Measurements from ENCODE around the gene SRPX2.

SRPX2 gene

DNA sequence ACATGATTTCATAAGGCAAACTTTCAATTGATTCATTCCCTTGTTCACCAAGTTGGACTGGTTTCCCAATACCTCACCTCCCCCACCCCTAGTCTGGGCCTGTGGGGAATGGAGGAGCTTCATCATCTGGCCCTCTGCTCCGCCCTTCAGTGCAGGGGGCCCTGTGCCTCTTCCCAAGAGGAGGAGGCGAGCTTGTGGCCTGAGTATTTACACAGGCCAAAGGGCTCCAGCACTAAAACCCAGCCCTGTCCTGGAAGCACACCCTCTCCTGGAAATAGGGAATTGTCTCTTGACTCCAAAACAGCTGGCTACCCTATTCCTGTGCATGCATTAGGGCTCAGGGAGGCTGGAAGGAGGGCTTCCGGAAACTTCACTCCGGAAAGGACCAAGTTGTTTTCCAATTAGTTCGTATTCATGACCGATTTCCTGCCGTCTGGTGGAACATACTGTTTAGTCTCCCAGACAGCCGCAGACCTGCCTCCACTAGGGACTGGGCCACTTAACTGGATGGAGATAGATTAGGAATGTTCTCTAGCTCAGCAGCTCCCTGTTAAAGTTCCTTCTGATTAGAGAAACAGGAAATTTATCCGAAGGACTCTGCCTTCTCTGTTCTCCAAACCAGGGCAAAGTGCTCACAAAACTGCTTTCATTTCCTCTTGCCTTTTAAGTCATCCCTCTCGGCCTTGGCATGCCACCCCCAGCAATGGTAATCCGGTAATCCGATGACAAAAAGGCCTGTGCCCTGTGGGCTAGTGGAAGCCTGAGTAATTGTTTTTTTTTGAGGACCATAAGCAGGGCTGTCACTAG is 5.8 kb downstream of the SRPX2 start:
- peak; percentile 20 for DNase-seq (ENCODE audit: low spot score)

DNA sequence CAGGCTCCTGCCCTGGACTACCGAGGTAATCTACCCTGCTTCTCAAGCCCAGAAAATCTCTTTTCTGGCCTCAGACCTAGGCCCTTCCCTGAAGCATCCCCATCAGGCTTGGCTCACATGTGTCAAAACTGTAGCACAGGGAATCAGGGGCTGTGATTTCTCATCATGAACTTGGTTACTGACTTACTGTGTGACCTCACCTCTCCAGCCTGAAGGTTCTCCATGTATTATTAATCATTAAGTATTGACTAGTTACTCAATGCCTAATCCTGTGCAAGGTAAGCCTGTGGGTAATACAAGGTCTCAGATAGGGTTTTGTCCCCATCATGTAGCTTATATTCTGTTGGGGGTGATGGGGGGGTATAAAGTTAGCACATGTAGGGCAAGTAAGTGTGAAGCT is 6.8 kb downstream of the SRPX2 start:
- DNase-seq (ENCODE audit: low spot score), result no peak

DNA sequence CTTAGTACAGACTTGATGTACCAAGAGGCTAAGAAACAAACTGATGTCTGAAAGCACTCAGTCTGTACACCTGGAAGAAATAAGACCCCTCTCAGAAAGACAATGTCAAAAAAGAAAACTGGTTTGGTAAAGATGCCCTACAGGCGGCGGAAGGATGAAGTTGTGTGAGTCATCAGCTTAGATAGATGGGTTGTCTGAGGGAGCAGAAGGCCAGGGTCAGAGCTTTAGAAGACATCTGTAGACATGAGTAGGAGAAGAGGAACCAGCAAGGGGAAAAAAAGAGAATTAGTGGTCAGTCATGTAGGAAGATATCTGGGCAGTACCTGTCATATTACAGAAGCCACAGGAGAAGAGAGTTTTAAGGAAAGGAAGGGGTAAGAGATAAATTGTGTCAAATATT is 8.3 kb downstream of the SRPX2 start:
- DNase-seq (ENCODE audit: low spot score), result no peak

DNA sequence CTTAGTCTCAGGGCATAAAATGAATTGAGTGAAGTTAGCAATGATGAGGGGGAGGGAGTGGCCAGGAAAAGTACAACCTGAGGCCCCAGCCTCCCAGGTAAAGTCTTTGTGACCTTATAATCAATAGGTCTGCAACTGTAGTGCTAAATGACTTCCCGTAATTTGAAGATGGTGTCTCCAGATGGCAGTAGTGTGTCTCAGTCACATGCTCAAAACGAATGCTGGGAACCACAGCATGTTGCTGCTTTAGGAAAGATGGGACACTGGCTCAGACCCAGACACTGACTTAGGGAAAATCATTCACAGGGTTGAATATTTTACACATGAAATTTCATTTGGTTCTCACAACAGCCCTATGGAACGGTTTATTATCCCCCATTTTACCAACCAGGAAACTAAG is 10.3 kb downstream of the SRPX2 start:
- peak; percentile 29 for DNase-seq (ENCODE audit: low spot score)

DNA sequence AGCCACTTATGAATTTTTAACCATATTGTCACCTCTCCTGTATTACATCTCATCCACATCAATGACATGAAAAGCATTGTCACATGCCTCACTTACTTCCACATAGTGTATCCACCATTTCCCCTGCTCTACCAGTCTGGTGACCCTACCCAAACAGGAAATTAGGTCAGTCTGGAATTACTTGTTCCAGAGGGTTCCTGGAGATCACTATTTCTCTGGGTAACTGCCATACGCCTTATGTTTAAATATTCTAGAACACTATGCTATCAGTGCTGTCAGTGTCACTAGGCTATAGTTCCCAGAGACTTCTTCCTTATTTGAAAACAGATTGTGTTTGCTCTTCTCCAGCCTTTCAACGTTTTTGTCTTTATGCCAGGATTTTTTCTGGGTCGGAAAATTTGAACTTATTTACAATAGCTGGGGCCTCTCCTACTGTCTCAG is 15.0 kb downstream of the SRPX2 start:
- DNase-seq (ENCODE audit: low spot score), result no peak

DNA sequence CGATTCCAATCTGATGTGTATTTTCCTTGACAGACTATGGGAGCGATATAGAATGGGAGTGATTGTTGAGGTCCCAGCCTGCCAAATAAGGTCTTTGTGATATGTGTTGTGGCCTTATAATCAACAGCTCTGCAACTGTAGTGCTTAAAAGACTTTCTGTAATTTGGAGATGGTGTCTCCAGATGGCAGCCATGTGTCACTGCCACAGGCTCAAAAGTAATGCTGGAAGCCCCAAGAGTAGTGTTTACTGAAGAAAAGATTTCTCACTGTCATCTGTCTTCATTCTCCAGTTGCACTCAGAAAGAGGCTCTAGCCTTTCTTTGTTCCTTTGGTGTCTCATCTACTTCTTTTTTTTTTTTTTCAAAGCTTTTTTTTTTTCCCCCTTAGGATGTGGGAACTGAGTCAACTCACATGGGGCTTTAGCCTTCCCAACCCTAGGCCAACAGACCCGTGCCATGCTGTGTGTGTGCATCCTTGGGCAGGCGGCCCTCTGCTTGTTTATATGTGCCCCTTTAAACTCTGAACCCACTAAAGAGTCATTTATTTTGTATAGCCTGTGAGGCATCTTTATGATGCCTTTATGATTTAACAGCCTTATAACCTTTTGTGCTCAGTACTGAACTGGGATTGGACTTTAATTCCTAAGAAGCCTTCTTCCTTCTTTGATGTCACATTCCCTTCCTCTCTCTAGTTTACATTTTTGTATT is 15.6 kb downstream of the SRPX2 start:
- DNase-seq (ENCODE audit: low spot score), result no peak

DNA sequence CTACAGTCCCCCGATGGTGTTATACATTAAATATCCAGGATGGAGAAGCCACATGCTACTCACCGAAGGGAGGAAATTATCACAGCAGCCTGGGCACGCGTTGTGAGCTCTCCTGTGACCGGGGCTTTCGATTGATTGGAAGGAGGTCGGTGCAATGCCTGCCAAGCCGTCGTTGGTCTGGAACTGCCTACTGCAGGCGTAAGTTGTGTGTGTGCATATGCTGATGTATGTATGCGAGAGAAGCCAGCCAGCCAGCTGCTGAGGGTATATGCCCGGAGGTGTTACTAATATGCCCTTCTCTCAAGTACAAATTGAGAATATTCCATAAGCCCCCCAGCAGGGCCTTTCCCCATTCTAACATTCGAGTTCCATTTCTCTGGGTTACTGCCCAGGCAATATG is 18.2 kb downstream of the SRPX2 start:
- no peak for DNase-seq (ENCODE audit: low spot score)

DNA sequence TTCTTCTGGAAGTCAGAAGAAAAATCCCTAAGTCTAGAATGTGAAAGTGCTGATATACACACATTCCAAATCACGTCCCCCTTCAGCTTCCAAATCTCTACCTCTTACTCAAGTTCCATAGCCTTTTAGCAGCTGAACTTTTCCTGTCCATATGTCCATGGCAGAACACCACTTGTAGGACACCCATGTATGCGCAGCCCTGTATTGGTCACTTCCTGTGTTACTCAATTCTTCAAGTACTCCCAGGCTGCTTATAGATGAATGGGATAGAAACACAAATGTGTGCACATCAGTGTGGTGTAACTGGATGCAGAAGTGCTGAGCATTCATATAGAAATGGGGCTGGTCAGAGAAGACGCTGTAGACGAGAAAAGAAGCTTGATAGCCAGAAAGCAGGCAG is 18.8 kb downstream of the SRPX2 start:
- no peak for DNase-seq (ENCODE audit: low spot score)

DNA sequence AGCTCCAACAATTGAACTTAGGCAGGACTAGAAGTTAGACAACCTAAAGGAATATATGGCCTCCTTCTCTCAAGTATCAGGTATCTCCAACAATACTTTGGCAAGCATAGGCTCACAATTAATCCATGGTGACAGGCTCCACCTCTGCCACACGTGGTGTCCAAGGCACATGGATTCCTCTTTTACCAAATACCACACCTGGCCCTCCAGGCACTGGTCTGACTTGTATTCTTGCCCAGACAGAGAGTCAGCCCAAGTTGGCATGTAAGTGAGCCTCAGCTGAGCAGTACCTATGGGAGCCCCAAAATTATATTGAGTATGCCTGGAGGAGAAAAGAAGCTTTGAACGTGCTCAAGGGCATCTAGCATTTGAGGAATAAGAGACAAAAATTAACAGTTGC is 19.6 kb downstream of the SRPX2 start:
- no peak for DNase-seq (ENCODE audit: low spot score)

DNA sequence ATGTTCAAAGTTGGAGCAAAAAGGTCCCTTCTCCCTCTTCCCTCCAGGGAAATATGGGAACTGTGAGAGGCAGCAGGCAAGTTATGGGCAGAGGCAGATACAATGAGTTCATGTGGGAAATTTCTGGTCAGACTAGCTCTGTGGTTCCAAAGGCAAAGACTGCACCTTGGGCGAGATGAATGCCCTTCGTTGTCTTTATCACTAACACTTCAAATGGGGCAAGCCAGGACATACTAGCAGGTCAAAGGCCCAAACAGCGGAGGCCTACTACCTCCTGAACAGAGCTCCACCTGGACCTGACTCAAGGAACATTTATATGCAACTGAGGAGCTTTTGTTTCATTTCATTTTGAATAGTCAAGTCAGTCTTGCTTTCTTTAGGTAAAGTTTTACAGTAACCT is 29.0 kb downstream of the SRPX2 start:
- no peak for DNase-seq (ENCODE audit: low spot score)

DNA sequence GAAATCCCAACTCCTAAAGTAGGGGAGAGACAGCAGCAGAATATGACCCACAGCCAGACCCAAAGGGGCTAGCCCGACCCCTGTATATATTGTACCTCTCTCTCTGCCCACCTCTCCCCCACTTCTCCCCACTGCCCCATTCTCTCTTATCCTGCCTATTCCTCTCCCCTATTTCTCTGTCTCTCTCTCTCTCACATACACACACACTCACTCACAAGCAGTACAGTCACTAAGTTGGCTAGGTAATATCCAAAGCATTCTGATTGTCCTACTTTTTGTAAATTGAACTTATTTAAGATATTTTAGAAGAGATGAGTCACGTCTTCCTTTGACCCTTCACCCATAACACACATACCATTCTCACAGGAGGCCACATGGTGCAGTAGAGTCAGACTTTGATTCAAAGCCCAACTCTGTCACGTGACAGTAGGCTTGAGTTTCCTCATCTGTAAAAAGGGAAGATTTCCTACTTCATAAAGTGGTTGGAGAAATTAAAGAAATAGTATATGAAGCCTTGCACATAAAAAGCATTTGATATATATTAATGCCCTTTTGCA is 29.5 kb downstream of the SRPX2 start:
- DNase-seq (ENCODE audit: low spot score), result no peak

DNA sequence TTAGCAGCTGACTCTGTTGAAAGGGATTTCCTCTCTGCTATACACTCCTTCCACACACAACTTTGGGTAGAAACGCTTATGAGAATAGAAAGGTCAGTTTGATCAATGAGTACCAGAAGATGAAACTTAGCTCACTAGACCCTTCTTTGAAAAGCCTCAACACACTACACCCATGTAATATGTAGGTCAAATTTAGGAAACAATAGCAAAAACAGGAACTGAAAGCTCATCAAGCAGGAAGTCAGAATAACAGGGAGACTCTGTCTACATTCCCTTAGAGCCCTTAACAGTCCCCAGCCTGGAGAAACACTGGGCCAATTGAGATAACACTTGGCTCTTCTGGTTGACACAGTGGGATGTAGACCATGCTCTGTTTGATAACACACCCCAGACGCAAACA is 30.7 kb downstream of the SRPX2 start:
- DNase-seq (ENCODE audit: low spot score), result no peak

DNA sequence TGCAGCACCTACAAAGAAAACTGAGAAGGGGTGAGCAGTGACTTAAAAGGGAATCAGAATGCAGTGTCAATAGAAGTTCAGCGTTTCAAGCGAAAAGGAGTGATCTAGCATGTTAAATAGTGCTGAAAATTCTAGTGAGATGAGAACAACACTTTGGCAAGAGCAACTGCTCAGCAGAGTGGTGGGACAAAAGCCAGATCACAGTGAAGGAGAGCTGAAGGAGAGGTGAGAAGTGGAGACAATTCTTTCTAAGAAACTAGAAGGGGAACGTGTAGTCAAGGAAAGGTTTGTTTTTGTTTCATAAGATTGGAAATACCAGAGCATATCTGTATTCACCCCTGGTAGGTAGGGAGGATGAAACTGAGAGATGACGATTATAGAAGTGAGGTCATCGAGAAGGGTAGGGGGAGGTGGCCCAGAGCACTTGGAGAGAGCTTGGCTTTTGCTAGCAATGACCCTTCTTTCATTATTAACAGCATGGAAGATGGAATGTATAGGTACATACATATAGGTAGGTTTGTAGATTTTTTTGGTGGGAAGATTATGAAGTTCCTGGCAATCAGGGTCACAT is 33.7 kb downstream of the SRPX2 start:
- DNase-seq (ENCODE audit: low spot score), result no peak

DNA sequence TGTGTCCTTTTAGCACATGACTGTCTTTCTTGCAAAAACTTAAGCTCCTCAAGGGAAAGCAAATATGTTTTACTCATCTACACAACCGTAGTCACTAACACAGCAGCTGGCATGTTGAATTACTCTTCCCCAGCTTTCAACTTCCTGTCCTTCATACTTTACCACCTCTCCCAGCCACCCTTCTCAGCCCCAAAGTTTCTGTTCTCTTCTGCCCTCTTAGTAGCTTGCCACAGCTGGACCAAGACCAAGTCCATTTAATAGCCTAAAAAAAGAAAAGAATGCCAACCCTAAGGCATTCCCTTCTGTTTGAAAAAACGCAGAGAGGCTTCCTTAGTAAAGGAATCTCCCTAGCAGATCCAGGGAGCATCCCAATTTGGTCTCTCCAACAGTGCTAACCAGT is 36.8 kb downstream of the SRPX2 start:
- DNase-seq (ENCODE audit: low spot score), result no peak

DNA sequence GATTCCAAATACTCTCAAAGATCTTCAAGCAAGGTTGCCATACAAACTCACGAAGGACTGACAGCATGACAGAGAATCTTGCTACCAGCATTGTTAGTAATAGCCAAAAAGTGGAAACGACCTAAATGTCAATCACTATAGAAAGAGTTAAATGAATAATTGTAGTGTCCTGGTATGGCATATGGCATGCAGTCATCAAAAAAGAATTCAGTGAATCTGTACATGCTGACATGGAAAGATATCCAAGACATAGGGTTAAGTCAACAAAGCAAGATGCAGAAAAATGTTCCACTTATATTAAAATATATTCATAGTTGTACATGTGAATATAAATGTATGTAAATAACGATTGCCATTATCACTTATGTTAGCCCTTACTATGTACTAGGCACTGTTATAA is 37.6 kb downstream of the SRPX2 start:
- no peak for DNase-seq (ENCODE audit: low spot score)

DNA sequence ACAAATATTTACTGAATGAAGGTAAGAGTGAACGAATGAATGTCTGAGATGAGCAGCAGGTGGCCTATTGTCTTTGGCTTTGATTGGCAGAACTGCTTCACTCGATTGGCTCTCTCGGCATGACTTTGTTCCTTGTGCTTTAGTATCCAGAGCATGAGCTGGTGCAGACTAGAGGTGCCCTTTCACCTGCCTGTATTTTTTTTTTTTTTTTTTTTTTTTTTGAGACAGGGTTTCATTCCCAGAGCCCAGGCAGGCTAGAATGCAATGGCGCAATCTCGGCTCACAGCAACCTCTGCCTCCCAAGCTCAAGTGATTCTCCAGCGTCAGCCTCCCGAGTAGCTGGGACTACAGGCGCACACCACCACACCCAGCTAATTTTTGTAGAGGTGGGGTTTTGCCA is 38.9 kb downstream of the SRPX2 start:
- no peak for DNase-seq (ENCODE audit: low spot score)

DNA sequence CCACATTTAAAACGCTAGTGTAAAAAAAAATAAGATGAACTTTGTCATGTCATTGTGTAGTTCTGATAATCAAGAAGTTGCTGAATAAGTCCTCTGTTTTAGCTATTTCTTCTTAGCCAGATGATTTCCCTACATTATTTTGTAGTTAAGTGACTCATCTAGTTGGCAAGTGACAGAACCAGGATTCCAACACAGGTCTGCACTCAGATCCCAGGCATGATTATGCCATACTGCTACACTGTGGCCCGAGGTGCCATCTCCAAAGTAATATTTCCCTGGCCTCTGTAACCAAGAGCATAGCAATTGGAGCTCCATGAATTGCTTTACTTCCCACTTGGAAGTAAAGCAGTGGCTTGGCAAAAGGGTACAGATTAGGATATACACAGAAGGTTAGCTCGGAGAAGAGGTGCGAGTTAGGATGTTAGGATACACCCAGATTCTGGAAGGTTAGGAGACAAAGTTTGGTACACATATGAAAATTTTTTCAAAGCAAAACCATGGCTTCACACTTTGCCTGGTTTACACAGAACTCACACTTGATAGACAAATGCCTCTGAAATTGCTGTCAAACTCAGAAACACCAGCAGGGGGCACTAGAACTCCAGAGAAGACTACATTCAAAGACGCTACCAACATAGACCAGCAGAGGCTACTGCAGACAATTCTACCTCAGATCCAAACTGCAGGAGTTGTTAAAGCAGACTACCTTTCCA is 41.4 kb downstream of the SRPX2 start:
- peak; percentile 62 for DNase-seq (ENCODE audit: low spot score)

DNA sequence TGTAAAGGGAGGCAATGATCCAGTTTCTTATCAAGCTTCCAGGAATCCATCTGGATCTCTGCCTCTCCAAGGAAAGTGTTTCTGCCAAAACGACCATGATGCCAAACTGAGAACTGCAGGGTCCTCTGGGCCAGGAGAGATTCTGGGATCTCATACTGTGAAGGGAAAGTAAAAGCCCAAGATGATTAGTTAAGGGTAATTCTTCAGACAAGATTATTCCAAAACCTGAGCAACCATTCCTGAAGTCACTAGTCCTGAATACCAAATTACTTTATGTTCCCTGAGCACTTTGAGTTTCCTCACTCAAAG is 42.0 kb downstream of the SRPX2 start:
- no peak for DNase-seq (ENCODE audit: low spot score)

DNA sequence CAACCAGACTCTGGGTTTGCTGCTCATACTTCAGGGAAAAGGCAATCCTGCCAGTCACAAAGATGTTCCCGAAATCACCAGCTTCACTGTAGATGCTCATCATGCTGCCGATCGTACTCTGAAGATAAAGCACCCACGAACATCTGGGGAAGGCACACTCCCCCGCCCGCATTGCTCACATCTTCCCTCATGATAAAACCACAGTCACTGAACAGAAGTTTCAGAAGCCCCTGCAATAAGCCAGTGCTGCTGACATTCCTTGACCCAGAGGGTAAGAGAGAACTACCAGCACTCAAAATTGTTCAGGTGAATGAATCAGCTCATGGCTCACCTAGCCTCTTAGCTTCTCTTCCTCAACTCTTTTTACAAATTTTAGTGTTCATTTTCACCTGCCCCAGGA is 43.1 kb downstream of the SRPX2 start:
- DNase-seq (ENCODE audit: low spot score), result no peak

DNA sequence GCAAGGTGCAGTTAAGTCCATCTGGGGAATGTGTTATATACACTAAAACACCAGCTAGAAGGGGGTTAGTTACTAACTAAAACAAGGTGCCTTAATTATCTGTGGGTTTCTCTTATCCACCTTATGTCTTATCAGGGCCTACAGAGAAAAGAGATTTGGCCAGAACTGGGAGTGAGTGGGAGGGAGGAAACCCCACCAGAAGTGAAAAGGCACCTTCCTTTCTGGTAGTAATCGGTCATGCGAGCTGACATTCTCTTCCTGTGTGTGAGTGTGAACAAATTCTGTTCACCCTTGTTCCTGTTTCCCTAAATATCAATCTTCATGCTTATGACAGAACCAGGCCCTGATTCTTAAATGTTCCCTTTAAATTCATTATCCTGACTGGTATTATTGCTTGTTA is 43.5 kb downstream of the SRPX2 start:
- DNase-seq (ENCODE audit: low spot score), result no peak

DNA sequence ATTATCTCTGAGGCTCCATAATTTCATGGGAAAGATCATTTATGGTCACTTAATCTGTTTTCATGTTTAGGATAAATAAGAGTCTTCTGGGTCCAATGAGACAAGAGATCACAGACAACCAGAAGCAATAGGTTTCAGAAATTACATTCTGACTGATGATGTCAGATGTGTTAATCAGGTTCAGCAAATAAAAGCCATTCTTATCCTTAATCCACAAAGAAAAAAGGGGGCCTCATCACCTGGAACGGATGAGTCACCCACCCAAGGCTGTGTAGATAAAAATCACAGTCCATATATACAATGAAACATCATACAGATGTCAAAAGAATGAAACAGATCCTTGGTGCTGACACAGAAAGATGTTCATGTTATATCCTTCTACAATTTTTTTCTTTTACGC is 51.3 kb downstream of the SRPX2 start:
- no peak for DNase-seq (ENCODE audit: low spot score)

DNA sequence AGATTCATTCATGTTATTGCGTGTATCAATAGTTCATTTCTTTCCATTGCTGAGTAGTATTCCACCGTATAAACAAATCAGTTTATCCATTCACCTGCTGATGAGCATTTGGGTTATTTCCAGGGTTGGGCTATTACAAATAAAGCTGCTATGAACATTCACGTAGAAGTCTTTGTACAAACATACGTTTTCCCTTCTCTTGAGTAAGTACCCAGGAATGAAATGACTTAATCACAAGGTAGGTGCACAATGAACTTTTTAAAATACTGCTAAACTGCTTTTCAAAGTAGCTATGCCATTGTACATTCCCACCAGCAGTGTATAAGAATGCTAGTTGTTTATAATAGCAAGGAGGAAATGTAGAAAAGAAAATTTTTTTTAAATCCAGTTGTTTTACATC is 52.0 kb downstream of the SRPX2 start:
- DNase-seq (ENCODE audit: low spot score), result no peak

Data from iPS-NIHi11 (cell line).